ENCODE data around the gene HNF1B.
"Not testable (repeated sequence)": the region's sequence is repeated elsewhere in the genome, so short reads cannot be mapped to it uniquely, and the experiment has no call there.

The HNF1B gene

DNA sequence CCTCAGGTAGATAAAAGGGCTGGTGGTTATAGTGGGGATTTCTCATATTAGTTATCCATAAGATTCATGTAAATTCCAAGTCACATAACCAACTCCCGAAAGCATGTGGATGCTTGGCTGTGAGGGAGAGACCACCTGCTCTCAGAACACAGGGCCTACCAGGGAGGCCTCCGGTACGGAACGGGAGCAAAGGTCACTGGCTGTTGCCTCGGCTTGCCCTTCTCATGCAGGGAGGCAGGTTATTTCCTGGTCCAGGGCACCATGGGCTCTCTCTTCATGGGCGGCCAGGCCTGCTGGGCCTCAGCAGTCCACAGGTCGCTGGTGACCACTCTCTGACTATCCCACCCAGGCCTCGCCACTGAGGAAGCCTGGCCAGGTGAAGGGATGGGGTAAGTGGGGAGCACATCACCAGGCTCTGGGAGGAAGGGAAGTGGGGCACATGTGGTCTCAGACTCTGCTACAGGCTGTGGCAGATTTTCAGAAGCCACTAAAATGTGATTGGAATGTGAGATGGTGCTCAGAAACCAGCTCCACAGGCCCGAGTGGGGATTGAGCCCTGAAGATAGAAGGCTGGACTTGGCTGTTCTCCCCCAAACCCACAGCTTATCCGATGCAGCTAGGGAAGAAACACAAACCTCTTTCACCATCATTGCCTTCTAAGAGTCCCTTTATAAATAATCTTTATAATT lies 45.4 kb downstream of the HNF1B start:
- peak; percentile 7 for DNase-seq

DNA sequence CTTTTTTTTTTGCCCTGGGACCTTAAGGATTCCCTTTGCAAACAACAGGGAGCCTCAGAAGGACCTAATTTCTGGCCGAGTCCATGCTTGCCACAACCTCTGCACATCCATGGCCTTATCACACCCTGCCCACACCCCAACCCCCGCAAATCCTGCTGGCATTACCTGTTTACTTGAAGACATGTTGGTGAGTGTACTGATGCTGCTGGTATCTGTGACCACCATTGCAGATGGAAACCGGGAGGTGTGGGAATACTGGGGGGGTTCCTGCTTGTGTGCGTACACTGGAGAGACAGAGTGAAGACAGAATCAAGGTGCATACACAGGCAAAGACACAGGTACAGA lies 46.0 kb downstream of the HNF1B start:
- no peak for DNase-seq

DNA sequence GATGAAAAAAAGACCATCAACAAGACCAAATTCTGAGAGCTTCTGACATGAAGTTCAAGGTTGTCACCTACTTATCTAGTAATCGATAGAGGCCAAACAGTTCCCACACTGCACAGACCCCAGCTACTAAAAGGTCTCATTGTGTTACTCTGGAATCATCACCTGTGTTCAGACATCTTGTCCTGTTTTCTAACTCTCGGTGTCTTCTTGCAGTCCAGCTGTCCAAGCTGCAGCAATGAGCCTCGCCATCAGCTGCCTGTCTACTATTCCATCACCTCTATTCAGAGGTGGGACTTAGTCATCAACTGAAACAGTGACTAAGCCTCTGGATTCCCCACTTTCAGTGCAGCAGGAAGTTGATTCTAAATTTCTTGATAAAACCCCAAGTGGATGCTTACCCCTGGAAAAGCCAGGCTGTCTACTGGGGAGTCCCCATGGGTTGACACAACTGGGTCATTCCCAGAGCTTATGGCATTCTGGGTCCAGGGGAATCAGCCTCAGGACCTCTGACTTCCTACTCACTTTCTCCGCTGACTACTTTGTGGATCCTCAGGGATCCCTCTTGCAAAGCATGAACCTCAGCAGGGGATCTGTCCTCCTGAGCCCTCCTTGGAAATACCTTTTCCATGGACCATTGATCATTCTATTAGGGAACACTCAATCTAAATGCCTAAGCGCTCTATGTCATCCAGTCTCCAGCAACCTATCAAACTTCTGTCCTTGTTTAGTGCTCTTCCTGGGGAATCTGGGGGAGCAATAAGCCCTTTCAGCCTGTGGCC lies 46.5 kb downstream of the HNF1B start:
- DNase-seq = peak; percentile 28

DNA sequence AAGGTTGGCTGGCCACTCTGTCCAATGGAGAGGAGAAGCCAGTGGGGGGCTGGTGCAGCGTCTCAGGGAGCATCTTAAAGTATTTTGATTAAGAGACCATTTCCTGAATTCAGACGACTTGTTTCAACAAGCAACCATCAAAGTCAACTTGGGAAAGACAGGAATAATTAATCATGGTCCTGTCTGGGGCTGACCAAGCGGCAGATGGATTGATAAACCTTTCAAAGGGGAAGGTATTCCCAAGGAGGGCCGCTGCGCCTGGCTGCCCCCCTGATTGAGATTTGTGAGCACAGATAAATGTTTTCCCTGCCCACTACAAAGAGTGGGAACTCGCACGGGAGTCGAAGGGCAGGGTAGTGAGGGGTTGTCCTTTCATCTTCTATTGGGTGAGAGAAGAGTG lies 47.5 kb downstream of the HNF1B start:
- DNase-seq = no peak

DNA sequence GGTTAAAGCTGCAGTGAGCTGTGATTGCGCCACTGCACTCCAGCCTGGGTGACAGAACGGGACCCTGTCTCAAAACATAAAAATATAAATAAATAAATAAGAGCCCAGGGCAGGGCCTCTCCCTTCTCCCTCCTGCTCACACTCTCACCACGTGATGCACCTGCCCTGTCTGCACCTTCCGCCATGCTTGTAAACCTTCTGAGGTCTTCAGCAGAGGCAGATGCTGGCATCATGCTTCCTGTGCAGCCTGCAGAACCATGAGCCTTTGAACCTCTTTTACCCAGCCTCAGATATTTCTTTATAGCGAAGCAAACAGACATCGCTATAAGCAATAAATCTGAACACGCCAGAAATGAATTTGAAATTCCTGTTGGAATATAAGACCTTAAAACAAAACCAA lies 48.5 kb downstream of the HNF1B start:
- DNase-seq = no peak

DNA sequence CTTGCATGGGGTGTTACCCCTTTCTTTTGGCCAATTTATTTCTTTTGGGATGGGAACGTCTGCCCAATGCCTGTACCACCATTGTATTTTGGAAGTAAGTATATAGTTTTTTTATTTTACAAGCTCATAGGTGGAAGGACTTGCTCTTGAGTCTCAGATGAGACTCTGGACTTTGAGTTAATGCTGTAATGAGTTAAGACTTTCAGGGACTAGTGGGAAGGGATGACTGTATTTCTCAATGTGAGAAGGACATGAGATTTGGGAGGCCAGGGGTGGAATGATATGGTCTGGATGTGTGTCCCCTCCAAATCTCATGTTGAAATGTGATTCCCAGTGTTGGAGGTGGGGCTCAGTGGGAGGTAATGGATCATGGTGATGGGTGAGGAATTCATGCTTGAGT lies 49.1 kb downstream of the HNF1B start:
- DNase-seq = no peak

DNA sequence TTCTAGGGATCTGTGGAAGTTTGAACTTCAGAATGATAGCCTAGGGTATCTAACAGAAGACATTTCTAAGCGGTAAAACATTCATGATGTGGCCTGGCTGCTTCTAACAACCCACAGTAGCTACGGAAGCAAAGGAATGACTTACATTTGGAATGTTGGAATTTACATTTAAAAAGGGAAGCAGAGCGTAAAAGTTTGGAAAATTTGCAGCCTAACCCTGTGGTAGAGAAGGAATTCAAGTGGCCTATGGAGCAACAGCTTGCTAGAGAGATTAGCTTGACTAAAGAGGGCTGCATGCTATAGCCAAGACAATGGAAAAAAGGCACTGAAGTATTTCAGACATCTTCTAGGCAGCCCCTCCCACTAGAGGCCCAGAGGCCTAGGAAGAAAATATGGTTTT lies 50.1 kb downstream of the HNF1B start:
- DNase-seq = no peak

DNA sequence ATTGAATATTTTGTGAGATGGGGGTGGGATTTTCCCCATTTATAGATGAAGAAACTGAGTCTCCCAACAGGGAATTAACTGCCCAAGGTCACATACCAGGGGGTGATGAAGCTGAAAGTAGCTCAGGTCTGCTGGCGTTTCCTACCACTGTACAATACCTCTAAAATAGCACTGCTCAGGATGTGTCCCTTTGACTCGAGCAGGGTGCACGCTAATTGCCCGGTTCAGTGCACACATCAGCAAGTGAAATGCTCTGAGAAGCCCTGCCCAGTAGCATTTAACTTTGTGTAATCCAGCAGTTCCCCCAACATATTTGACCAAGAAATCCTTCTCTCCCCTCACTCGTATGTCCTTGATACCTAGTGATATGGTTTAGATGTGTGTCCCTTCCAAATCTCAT lies 51.5 kb downstream of the HNF1B start:
- DNase-seq = no peak

DNA sequence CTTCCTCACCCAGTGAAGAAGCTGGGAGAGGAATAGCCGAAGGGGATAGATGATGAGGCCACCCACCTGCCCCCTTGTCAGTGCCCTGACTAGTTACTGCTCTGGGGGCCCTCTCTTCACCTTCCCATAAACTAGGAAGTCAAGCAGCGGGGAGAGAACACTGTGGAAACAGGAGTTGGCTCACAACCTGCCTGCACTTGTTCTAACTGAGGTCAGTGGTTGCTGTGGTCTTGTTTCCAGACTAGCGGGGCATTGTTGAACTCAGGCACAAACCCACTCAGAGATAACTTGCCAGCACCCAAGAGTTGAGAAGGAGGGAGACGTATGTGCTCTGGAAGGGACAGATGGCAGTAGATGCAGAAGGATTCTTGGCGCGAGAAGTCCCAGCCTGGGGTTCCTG lies 53.1 kb downstream of the HNF1B start:
- DNase-seq = no peak

DNA sequence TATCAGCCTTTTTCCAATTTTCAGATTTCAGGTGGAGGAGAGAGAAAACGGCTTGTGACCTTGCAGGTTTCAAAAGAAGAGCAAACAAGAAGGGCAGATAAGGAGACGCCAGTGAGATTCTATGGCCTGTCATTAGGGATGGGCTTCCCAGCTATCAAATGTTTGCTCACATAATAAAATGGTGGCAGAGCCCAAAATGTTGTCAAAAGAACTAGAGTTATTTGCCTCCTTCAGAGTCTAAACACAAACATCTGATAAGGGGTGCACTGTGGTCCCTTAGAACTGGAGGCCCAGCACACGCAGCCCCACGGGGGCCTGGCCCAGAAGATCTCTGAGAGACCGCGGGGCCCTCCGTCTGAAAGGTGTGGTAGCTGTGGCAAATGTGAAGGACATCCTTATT lies 55.5 kb downstream of the HNF1B start:
- DNase-seq = no peak

DNA sequence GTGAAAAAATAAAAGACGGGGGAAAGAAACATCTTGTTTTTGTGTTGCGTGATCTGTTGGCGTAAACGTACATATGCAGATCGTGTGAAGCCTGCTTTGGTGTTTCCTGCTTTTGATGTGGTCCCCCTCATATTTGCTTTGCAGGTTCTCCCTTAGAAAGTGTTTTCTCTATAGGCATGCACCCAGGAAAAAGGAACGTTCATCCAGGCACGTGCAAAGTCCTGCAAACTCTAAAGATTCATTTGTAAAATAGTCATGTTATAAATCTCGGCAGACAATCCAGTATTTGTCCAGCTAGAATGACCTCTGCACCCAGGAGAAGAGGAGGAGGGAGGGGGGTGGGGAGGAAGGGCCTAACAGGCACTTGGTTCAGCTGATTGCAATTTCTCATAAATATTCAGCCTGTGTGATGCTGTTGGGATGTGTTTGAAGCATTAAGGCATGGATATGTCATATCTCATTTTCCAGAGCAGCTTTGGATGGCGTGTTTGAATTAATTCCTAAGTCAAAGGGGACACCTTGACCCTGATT lies 61.3 kb downstream of the HNF1B start:
- no peak for DNase-seq

DNA sequence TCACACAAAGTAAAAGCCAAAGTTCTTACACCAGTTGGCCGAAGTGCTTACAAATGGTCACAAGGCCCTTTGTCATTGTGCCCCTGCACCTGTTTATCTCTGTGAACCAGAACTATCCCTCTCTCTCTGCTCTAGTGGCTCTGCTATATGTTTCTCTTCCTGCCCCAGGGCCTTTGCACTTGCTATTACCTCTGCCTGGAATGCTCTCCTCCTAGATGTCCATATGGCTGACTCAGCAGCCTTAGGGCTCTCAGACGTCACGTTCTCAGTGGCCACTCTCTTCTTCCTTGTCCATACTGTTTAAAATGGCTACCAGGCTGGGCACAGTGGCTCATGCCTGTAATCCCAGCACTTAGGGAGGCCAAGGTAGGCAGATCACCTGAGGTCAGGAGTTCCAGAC lies 62.9 kb downstream of the HNF1B start:
- no peak for DNase-seq

DNA sequence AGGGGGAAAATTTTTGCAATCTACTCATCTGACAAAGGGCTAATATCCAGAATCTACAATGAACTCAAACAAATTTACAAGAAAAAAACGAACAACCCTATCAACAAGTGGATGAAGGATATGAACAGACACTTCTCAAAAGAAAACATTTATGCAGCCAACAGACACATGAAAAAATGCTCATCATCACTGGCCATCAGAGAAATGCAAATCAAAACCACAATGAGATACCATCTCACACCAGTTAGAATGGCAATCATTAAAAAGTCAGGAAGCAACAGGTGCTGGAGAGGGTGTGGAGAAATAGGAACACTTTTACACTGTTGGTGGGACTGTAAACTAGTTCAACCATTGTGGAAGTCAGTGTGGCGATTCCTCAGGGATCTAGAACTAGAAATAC lies 64.9 kb downstream of the HNF1B start:
- not testable (repeated sequence) for DNase-seq

DNA sequence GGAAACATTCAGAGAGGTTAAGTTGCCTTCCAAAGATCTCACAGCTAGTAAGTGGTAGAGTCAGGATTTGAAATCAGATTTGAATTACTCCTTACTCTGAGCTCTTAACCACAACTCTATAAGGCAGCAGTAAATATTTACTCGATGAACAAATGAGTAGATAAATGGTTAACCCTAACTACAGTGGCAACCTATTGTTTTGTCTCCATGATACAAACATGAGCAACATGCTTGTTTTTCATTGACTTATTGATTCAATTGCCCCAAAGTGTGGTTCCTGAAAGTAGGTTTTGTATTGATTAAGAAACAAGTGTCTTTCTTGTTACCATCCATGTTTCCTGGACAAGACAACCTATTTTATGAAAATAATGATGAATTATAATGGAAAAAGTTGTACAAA lies 66.8 kb downstream of the HNF1B start:
- no peak for DNase-seq

DNA sequence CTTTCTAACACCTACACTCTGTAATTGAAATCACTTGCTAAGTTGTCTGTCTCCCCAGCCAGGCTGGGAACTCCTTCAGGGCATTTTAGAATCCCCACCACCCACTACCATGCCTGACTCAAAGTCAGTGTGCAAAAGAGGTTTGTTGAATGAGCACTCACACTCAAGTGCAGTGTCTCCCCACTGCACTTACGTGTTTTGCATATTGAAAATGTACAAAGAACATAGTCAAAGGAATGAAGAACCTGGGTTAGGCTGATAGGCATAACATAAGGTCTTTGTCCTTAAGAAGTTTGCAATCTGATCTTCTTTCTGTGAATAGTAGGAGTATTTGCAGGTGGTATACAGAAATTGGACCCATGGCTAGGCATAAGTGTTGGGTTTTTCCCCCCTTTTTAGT lies 67.8 kb downstream of the HNF1B start:
- no peak for DNase-seq

DNA sequence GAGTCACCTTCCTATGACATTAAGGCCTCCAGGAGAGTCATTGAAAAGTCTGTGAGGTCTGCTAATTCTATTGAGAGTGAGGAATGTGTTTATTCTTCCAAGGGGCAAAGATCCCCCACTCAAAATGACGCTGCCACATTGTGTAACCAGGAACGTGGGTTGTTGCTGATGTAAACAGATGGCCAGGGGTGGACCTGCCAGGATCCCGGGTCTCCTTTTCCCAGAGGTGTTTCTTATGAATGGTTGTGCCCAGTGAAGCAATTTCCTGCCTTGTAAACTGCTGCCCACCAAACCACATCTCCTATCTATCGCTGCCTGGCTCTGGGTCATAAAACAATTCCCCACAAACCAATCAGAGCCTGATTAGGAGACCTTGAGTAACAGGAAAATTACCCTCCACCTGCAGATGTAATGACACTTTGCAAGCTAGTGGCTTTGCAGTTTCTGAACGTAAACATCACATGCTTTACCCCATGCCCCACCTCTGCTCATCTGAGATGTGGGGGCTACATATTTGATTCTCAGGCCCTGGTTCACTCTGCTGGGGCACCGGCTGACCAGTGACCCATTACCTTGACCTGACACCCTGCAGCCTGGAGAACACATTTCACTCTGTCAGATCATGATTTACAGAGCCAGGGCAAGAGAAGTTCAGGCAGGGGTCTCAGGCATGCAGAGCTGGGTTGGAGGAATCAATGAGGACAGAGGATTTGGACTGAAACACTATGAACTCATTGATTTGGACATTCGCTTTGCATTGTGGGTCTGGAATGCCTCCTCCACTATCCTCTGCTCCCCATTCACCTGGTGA lies 68.5 kb downstream of the HNF1B start:
- DNase-seq = no peak

DNA sequence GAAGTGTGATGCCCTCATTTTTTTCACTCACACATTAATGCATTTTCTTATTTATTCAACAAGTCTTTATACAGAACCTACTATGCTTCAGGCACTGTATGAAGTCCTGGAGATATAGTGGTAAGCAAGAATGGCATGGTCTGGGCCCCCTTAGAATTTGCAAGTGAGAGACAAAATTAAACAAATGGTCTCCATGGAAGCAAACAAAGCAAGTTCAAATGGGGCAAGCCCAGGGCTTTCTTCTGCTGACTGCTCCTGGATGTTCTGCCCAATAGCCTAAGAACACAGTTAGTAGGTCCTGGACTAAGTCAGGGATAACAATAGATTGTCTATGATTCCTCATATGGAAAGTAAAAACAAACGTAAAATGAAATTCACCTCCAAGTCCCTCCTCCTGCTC lies 70.3 kb downstream of the HNF1B start:
- DNase-seq = no peak

DNA sequence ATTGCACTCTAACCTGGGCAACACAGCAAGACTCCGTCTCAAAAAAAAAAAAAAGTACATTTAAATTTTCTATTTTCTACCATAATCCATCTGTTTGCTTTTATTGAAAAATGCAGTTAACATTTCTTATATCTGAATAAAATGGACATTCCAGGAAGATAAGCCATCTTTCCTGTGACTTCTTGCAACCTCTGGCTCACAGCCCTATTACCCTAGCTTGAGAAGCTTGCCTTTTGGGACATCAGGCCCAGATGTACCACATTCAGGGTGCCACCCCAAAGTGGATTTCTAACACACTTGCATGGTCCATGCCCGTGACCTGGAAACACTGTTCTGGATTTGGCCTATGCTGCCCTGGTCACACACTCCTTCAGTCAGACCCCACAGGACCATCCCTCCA lies 71.5 kb downstream of the HNF1B start:
- DNase-seq = no peak

DNA sequence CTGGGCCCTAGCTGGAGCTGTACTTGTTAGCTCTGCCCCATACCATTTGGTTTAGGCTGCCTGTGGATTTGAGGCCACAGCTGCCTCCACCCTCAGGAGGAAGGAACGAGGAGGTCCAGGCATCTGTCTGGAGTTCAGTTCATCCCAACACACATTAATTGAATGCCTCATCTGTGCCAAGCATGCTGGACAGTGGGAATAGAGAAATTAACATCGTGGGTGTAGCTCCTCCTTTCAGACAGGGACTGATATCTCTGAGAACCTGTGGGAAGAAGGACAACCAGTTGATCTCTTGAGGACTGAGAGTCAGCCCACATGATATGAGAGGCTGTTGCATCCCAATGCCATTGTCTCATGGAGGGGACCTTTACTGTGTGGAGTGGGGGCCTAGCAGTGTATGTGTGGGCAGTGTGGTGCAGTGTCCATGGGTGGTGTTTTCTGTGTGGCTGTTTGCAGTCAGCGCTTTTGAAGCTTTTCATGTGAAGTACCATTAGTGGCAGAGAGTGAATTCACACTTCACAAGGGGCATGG lies 72.2 kb downstream of the HNF1B start:
- DNase-seq = peak; percentile 13

DNA sequence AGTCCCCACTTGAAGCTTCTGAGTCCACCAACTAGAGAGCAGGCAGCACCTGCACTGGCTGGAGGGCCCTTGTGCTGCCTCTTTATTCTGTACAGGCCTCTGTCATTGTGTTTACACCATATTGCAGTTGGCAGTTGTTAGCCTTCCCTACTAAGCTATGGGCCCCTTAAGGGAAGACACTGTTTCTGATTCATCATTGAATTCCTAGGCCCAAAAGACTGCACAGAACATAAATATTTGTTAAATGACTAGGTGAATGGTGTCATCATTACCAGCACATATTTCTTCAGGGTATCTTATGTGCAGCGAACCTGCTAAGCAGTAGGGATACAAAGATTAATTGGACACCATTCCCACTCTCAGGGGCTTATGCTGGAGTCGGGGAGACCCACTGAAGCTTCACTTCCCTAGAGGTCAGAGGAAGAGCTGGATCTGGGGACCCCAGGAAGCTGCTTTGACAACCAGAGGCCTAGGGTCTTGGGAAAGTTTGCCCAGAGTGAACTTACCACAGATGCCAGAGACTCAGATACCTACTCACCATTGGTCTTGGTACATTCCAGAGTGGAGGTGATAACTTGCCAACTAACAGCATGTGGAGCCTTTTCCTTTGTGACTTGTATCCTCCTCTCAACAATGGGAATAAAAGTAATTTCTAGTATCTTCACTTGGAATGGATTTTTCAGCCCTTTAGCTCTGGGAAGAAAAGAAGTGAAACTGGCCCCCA lies 72.9 kb downstream of the HNF1B start:
- peak; percentile 94 for DNase-seq

DNA sequence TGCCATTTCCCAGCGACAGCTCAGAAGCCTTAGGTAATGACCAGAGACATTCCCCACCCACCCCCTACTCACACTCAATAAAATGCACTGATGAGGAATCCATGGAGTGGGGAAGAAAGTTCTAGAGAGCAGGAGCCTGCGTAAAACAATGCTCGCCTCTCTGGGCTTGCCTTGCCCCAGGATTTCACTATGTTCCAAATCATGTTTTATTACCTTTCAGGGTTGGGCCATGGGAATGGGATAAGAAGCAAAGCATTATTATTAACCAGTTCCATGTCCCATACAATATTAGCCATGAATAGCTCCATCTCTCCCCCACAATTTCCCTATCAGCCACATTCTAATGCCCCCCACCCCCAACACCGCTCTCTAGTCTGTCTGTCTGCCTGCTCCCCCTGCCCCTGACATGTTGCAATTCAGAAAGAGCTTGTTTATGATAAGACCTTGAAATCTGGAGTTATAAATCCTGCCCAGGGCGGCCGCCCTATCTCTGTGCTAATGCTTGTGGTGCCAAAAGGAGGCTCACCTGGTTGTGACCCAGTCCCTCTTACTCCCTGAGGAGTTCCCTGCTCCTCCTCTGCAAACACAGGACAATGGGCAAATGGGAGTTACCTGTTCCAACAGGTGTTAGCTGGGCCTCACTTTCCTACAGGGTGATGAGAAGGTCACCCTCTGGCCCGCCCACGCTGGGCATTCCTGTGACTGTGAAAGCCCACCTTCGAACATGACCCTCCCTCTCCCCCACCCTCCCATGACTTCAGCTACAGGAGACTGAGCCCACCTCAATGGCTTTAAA lies 73.6 kb downstream of the HNF1B start:
- DNase-seq = peak; percentile 15

DNA sequence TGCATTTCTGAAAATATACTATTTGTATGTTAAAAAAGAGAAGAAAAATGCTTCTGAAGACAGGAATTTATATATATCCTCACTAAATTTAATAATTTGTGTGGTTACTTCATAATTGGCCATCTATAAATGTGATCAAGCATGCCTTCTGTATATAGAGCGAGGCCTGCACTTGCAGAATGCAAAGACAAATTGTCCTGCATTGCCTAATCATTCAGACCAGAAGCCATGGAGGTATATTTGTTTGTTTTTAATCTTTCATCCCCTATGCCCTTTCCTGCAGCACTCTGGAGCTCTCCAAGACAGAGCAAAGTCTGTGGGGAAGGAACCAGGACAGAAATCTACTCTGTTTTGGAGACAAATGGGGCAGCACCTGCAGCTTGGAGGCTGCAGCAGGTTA lies 77.8 kb downstream of the HNF1B start:
- DNase-seq = no peak
